ENCODE measurements around the gene CBX7. TPM values are rescaled to one million over a fixed set of nuclear protein-coding genes. Genes with fewer than 3 reads are reported as not detected.

CBX7 gene
- total and polyA plus RNA-seq, 2 of the 4 experiments (the other 2 are of a cell fraction): 0.90 to 3.6 TPM

Small RNAs within 50 kb of the gene (microRNA-seq; reads per million reads assigned to microRNA genes)
- not detected for gene COX5BP7 (ENCODE audit: insufficient read depth, insufficient read length)

Small RNAs within 50 kb of the gene (small RNA-seq; reads per million reads assigned to genes)
- 0 reads per million in 5 experiments for gene COX5BP7

Other genes starting within 250 kb of the CBX7 start
- gene APOBEC3A, start 195.1 kb downstream of the CBX7 start, total RNA-seq (2012; rRNA removed): not detected in 2 replicates
- gene APOBEC3A, start 195.1 kb downstream of the CBX7 start, polyA plus RNA-seq (2012; rRNA removed): not detected in 2 replicates
- 17.2 and 17.6 TPM in 2 replicates for gene APOBEC3B, start 170.3 kb downstream of the CBX7 start, total RNA-seq (2012; rRNA removed)
- 34.2 and 35.1 TPM in 2 replicates for gene APOBEC3B, start 170.3 kb downstream of the CBX7 start, polyA plus RNA-seq (2012; rRNA removed)
- gene APOBEC3C, start 138.4 kb downstream of the CBX7 start, total RNA-seq (2012; rRNA removed): 5.6 and 6.6 TPM in 2 replicates
- 26.7 and 32.0 TPM in 2 replicates for gene APOBEC3C, start 138.4 kb downstream of the CBX7 start, polyA plus RNA-seq (2012; rRNA removed)
- gene APOBEC3D, start 131.6 kb downstream of the CBX7 start, total RNA-seq (2012; rRNA removed): 0.54 and 0.56 TPM in 2 replicates
- gene APOBEC3D, start 131.6 kb downstream of the CBX7 start, polyA plus RNA-seq (2012; rRNA removed): 0.44 and 0.51 TPM in 2 replicates
- 3.4 and 4.2 TPM in 2 replicates for gene APOBEC3F, start 111.8 kb downstream of the CBX7 start, total RNA-seq (2012; rRNA removed)
- gene APOBEC3F, start 111.8 kb downstream of the CBX7 start, polyA plus RNA-seq (2012; rRNA removed): 8.3 and 9.1 TPM in 2 replicates
- gene APOBEC3G, start 75.4 kb downstream of the CBX7 start, total RNA-seq (2012; rRNA removed): 6.7 and 7.0 TPM in 2 replicates
- 4.7 and 5.3 TPM in 2 replicates for gene APOBEC3G, start 75.4 kb downstream of the CBX7 start, polyA plus RNA-seq (2012; rRNA removed)
- gene APOBEC3H, start 55.4 kb downstream of the CBX7 start, total RNA-seq (2012; rRNA removed): 0.18 TPM in 1 of 2 replicates, not detected in the other
- gene APOBEC3H, start 55.4 kb downstream of the CBX7 start, polyA plus RNA-seq (2012; rRNA removed): not detected in 2 replicates
- gene PDGFB, start 92.3 kb upstream of the CBX7 start, total RNA-seq (2012; rRNA removed): not detected in 2 replicates
- gene PDGFB, start 92.3 kb upstream of the CBX7 start, polyA plus RNA-seq (2012; rRNA removed): 0.07 and 0.09 TPM in 2 replicates
- gene RPL3, start 166.9 kb upstream of the CBX7 start, total RNA-seq (2012; rRNA removed): 2,871 and 3,750 TPM in 2 replicates
- gene RPL3, start 166.9 kb upstream of the CBX7 start, polyA plus RNA-seq (2012; rRNA removed): 3,097 and 3,312 TPM in 2 replicates
- 6.3 and 19.7 TPM in 2 replicates for gene SYNGR1, start 197.3 kb upstream of the CBX7 start, total RNA-seq (2012; rRNA removed)
- 81.5 and 82.8 TPM in 2 replicates for gene SYNGR1, start 197.3 kb upstream of the CBX7 start, polyA plus RNA-seq (2012; rRNA removed)
- 7.2 and 9.9 TPM in 2 replicates for gene TAB1, start 247.1 kb upstream of the CBX7 start, total RNA-seq (2012; rRNA removed)
- 18.8 and 26.0 TPM in 2 replicates for gene TAB1, start 247.1 kb upstream of the CBX7 start, polyA plus RNA-seq (2012; rRNA removed)

Data from IMR-90 (cell line).